Right lobe of liver (tissue), 6 donors: ENCODE results near the gene RCAN2. TPM values are rescaled to one million over a fixed set of nuclear protein-coding genes. Genes with fewer than 3 reads are reported as not detected.
A peak's percentile ranks its signal among the peaks of the same experiment; 100 is the strongest.

Experiments
- ATAC-seq, 4 donors: fragments of 200-7000 bp; cut with Tn5 transposase; one replicate each; pipeline ENCODE4 v1.9.1; 2020; ENCODE audit warnings: mild to moderate bottlenecking in 4 of 4, moderate library complexity in 4 of 4
- DNase-seq, 3 donors: peaks; one replicate each; pipeline ENCODE4 v3.0.0-alpha.2; 2020
- H3K27ac ChIP-seq, 3 donors: fragments of 200-600 bp; one replicate each; pipeline ENCODE4 v1.8.0; 2022
- H3K27me3 ChIP-seq, 2 donors: fragments of 200-600 bp; one replicate each; pipeline ENCODE4 v1.8.0; 2022
- H3K36me3 ChIP-seq, 4 donors: fragments of 200-600 bp; sonication (generic) in 1 of 4; one replicate each; pipeline versions ENCODE4 v1.5.1 to v1.8.0; 2017 to 2022; ENCODE audit warnings: control low read depth in 1 of 4
- H3K4me1 ChIP-seq, 4 donors: fragments of 200-600 bp; sonication (generic) in 1 of 4; one replicate each; pipeline versions ENCODE4 v1.5.1 to v1.8.0; 2017 to 2022; ENCODE audit warnings: control low read depth in 1 of 4
- H3K4me3 ChIP-seq, 3 donors: fragments of 200-600 bp; one replicate each; pipeline ENCODE4 v1.8.0; 2022
- H3K9me3 ChIP-seq, 4 donors: fragments of 200-600 bp; sonication (generic) in 1 of 4; one replicate each; pipeline versions ENCODE4 v1.5.1 to v1.8.0; 2017 to 2022; ENCODE audit warnings: control low read depth in 1 of 4
- POLR2A ChIP-seq: fragments of 450-650 bp; IDR thresholded peaks from one replicate; pipeline ENCODE4 v1.6.1; 2017; ENCODE audit warnings: antibody characterized with exemption, mild to moderate bottlenecking
- WGBS: methylation state at CpG from one replicate; pipeline ENCODE4 v1.1.6; 2018; ENCODE audit warnings: low coverage, low lambda C conversion rate; ENCODE audit not compliant: insufficient coverage; ENCODE audit errors: missing lambda C conversion rate; 5-methylcytosine and 5-hydroxymethylcytosine counted together
- intact Hi-C, 2 donors: fragments of 100-400 bp; cut with DNase I; formaldehyde crosslinking; loops; one replicate each; pipeline versions ENCODE4 v1.11.2 to v1.14.1; 2022
- total RNA-seq, 6 experiments: library from RNA; depleted of rRNA in 2 of 6; stranded (reverse); fragments of >200 nt in 2 of 6; fragmentation: NEBNext Ultra II Directional in 3 of 6; extraction: Animal tissue kit (Norgen Biotek cat#: 25700) in 3 of 6; gene quantifications; one replicate each; pipeline versions ENCODE4 v1.1.0 to v1.2.4, GENCODE V29; 2016 to 2023
- TF ChIP-seq, protein P1 (sequence below), 4 donors: fragments of 200-600 bp in 3 of 4; fragments of 450-650 bp in 1 of 4; IDR thresholded peaks; one replicate each; pipeline versions ENCODE4 v1.5.1 to v1.8.0; 2016 to 2022; ENCODE audit warnings: antibody characterized with exemption in 4 of 4, mild to moderate bottlenecking in 2 of 4
- donor health status: DM: no; HTN: yes; CAD: no.
- donor health status: DM: no; HTN: no; CAD: no.
- donor health status: DM: no; HTN: no; CAD: no.
- donor health status: DM: no; HTN: yes; CAD: no.
- donor health status: DM: no; HTN: yes; CAD: no.

The RCAN2 gene
- total RNA-seq, 6 experiments from 2014 or later: 0.77 to 4.5 (median 1.9) TPM

DNA sequence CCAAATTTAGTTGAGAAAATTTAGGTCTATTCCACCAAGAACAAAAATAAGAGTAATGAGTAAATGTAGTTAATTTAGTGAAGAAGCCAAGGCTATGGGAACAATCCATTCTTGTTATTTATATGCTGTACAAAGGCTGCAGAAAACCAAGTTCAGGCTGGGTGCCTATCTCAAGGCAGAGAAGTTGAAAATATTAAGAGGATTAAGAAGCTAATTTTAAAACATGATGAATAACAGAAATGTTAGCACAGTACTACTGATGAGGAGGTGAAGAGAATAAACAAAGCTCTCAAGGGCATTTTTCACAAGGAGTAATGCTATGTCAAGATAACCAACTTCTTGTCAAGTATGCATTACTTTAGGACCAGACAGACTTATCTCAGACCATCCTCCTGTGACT lies 68.6 kb downstream of the RCAN2 start:
- no peak for DNase-seq
- H3K27me3 ChIP-seq: no peaks in the 10 kb centered on the region
- no peaks in the 10 kb centered on the region for H3K4me1 ChIP-seq
- no peaks in the 10 kb centered on the region for H3K9me3 ChIP-seq
- no peak for ATAC-seq
- H3K4me3 ChIP-seq: no peak overlapping the region
- intact Hi-C loops: no loop called here
- no peak for TF ChIP-seq POLR2A
- TF ChIP-seq, protein P1, sequence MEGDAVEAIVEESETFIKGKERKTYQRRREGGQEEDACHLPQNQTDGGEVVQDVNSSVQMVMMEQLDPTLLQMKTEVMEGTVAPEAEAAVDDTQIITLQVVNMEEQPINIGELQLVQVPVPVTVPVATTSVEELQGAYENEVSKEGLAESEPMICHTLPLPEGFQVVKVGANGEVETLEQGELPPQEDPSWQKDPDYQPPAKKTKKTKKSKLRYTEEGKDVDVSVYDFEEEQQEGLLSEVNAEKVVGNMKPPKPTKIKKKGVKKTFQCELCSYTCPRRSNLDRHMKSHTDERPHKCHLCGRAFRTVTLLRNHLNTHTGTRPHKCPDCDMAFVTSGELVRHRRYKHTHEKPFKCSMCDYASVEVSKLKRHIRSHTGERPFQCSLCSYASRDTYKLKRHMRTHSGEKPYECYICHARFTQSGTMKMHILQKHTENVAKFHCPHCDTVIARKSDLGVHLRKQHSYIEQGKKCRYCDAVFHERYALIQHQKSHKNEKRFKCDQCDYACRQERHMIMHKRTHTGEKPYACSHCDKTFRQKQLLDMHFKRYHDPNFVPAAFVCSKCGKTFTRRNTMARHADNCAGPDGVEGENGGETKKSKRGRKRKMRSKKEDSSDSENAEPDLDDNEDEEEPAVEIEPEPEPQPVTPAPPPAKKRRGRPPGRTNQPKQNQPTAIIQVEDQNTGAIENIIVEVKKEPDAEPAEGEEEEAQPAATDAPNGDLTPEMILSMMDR (IDR thresholded peaks at IDR 0.05): no peak
- no peaks in the 10 kb centered on the region for H3K36me3 ChIP-seq
- no peak overlapping the region for H3K27ac ChIP-seq

DNA sequence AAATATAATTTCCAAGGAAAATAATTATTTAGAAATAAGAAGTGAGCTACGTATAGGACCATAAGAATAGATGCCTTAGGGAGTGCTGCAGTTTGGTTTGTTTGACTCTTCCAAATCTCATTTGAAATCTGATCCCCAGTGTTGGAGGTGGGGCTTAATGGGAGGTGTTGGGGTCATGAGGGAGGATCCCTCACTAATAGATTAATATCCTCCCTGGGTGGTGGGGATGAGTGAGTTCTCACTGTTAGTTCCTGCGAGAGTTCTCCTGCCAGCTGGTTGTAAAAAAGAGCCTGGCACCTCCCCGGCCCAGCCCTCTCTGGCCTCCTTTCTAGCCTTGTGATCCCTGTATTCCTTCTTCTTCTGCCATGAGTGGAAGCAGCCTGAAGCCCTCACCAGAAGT lies 69.3 kb downstream of the RCAN2 start:
- no peak overlapping the region for H3K27ac ChIP-seq
- H3K36me3 ChIP-seq: no peaks in the 10 kb centered on the region
- H3K4me3 ChIP-seq: no peak overlapping the region
- no peaks in the 10 kb centered on the region for H3K27me3 ChIP-seq
- WGBS: 92% methylated on average over 1 of the region's 3 CpGs
- ATAC-seq (no peak), DNase-seq (no peak)
- no peaks in the 10 kb centered on the region for H3K4me1 ChIP-seq
- intact Hi-C loops: no loop called here
- TF ChIP-seq, protein P1 (IDR thresholded peaks at IDR 0.05): no peak
- no peaks in the 10 kb centered on the region for H3K9me3 ChIP-seq

DNA sequence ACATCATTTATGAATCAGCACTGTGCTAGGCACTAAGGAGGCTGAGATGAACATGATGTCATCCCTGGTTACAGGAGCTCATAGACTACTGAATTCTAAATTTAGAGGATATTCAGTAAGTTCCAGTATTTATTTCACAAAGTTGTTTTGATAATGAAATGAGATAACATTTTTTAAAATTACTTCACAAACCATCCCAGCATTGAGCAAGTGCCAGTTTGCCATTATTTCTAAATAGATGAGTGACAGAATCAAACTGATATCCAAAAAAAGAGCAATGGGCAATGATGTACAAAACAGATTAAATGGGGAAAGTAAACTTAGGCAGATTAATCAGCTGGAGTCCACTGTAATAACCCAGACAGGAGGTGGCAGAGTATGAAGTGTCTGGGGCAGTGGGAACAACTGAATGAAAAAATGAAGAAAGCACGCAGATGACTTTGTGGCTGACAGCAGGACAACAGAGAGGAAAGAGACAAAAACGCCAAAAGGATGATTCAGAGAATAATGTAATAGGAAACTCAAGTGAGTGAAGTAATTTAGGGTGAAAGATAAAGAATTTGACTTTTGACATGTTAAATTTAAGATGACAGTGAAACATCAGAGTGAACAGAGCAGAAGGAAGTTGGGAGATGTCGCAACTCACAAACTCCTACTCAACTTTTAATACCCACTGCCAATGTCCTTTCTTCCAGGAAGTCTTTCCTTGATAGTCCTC lies 70.2 kb downstream of the RCAN2 start:
- Histone ChIP-seq H3K9me3 (no peaks in the 10 kb centered on the region), H3K36me3 (no peaks in the 10 kb centered on the region), H3K4me1 (no peaks in the 10 kb centered on the region), H3K27ac (no peak overlapping the region), H3K4me3 (no peak overlapping the region), H3K27me3 (no peaks in the 10 kb centered on the region)
- DNase-seq: no peak
- intact Hi-C loops: no loop called here
- no peak for ATAC-seq
- 68% methylated on average over 3 of the region's 3 CpGs for WGBS
- TF ChIP-seq, protein P1 (IDR thresholded peaks at IDR 0.05): no peak
- TF ChIP-seq POLR2A: no peak

DNA sequence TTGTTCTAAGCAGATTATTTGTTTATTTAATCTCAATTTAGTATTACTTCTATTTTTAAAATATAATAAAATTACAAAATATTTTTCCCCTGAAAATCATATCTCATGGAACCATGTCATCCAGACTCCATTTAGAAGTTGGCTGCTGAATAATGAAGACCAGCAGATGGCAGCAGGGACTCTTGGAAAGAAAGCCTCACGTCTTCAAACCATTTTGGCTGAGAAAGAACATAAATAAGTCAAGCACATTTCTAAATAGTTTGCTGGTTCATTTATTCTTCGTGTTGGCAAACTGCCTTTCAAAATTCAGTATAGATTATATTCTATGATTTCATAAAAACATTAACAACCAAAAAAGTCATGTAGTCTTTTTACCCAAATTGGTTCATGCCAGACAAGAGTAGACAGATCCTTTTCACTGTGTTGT lies 71.7 kb downstream of the RCAN2 start:
- Histone ChIP-seq H3K27me3 (no peaks in the 10 kb centered on the region), H3K9me3 (no peaks in the 10 kb centered on the region), H3K4me1 (no peaks in the 10 kb centered on the region), H3K36me3 (no peaks in the 10 kb centered on the region), H3K4me3 (no peak overlapping the region), H3K27ac (no peak overlapping the region)
- DNase-seq (peak in 1 of 3 donors; percentile 55), ATAC-seq (peak; percentile 75 to 86 (median 80))
- 0% methylated on average over 2 of the region's 2 CpGs for WGBS
- intact Hi-C loops: loop anchor here (10.0 kb wide), 4 partner anchors 185 to 365 kb away; no protein-coding TSS in a partner anchor
- TF ChIP-seq POLR2A: no peak
- TF ChIP-seq, protein P1 (IDR thresholded peaks at IDR 0.05): peak; percentile 80 to 87 (median 83)
